Kidney epithelial cell (primary cell): Measurements from ENCODE around the gene HTD2. TPM values are rescaled to one million over a fixed set of nuclear protein-coding genes. Genes with fewer than 3 reads are reported as not detected.

Experiments
- DNase-seq: peaks from one replicate; pipeline ENCODE4 v3.0.0-alpha.2; 2010; ENCODE audit warnings: low read depth
- H3K27me3 ChIP-seq: 2 replicates; pipeline ENCODE4 v1.6.0; 2011; ENCODE audit warnings: low read length; ENCODE audit not compliant: control insufficient read depth, insufficient read depth
- H3K36me3 ChIP-seq: 2 replicates; pipeline ENCODE4 v1.5.1; 2011; ENCODE audit warnings: low read length; ENCODE audit not compliant: control insufficient read depth, insufficient read depth
- H3K4me3 ChIP-seq: 2 replicates; pipeline ENCODE4 v1.5.1; 2011; ENCODE audit warnings: low read depth, mild to moderate bottlenecking, control low read depth, low read length
- total RNA-seq: library from RNA; depleted of rRNA; stranded (reverse); fragments of >200 nt; gene quantifications from 2 replicates; pipeline ENCODE4 v1.2.3, GENCODE V29; 2015
- TF ChIP-seq, protein P1 (sequence below): IDR thresholded peaks from 2 replicates; pipeline ENCODE4 v1.5.1; 2011; ENCODE audit warnings: mild to moderate bottlenecking, moderate library complexity, low read length, control low read depth, inconsistent platforms; ENCODE audit not compliant: insufficient read depth, poor library complexity, severe bottlenecking

The HTD2 gene
- total RNA-seq, 1 donor from 2014 or later, result 5.3 TPM

DNA sequence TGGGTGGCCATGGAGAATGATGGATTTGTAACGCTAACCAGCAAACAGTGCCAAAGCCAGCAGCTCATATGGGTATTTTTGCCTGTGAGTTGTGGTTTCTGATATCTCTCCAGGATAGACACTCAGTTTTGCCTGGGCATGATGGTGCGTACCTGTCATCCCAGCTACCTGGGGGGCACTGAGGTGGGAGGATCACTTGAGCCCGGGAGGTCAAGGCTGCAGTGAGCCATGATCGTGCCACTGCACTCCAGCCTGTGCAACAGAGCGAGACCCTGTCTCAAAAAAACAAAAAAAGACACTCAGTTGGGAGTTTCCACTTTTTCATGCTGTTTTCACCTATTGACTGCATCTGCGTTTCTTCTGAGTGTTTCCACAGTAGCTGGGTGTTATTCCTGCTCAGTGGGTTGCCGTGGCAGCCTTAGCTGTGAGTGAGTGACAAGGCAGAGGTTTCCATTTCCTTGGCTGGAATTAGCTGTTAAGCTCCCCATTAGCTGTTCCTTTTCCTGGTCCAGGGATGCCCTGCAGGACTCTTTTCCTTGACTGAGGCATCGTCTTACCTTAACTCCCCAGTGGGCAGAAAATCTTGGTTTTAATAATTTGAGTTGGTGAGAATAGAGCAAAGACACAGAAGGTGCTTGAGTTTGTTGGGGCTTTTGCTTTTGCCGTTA lies 14.5 kb upstream of the HTD2 start:
- no peak for DNase-seq
- TF ChIP-seq, protein P1, sequence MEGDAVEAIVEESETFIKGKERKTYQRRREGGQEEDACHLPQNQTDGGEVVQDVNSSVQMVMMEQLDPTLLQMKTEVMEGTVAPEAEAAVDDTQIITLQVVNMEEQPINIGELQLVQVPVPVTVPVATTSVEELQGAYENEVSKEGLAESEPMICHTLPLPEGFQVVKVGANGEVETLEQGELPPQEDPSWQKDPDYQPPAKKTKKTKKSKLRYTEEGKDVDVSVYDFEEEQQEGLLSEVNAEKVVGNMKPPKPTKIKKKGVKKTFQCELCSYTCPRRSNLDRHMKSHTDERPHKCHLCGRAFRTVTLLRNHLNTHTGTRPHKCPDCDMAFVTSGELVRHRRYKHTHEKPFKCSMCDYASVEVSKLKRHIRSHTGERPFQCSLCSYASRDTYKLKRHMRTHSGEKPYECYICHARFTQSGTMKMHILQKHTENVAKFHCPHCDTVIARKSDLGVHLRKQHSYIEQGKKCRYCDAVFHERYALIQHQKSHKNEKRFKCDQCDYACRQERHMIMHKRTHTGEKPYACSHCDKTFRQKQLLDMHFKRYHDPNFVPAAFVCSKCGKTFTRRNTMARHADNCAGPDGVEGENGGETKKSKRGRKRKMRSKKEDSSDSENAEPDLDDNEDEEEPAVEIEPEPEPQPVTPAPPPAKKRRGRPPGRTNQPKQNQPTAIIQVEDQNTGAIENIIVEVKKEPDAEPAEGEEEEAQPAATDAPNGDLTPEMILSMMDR, result no peak
- Histone ChIP-seq H3K4me3 (no peak overlapping the region), H3K36me3 (no peaks in the 10 kb centered on the region), H3K27me3 (no peaks in the 10 kb centered on the region)

DNA sequence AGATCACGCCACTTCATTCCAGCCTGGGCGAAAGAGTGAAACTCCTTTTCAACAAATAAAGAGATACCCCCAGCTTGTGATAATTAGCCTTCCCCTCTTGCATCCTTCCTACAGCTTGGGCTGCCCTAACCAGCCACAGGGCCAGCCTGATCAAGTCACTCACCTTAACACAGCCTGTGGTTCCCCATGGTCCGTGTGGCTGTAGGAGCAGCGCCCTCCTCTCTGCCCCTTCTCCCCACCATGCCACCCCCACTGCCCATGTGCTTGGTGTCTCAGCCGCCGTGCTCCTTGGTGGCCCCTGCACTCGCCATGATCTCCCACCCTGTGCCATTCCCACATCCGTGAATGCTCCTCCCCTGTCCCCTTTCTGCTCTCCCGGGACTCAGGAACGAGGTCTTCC lies 13.5 kb upstream of the HTD2 start:
- Histone ChIP-seq H3K36me3 (no peaks in the 10 kb centered on the region), H3K4me3 (no peak overlapping the region), H3K27me3 (no peaks in the 10 kb centered on the region)
- TF ChIP-seq, protein P1, result no peak
- DNase-seq, result no peak

DNA sequence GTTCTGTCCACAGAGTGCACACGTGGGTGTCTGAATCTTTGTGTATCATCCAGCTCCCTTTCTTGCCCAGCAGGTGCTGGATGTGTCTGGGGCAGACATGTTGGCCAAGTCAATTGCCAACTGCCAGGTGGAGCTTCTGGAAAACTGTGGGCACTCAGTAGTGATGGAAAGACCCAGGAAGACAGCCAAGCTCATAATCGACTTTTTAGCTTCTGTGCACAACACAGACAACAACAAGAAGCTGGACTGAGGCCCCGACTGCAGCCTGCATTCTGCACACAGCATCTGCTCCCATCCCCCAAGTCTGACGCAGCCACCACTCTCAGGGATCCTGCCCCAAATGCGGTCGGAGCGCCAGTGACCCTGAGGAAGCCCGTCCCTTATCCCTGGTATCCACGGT lies 12.8 kb upstream of the HTD2 start:
- no peaks in the 10 kb centered on the region for H3K36me3 ChIP-seq
- no peak for DNase-seq
- TF ChIP-seq, protein P1, result no peak
- H3K4me3 ChIP-seq, result no peak overlapping the region
- H3K27me3 ChIP-seq, result no peaks in the 10 kb centered on the region

DNA sequence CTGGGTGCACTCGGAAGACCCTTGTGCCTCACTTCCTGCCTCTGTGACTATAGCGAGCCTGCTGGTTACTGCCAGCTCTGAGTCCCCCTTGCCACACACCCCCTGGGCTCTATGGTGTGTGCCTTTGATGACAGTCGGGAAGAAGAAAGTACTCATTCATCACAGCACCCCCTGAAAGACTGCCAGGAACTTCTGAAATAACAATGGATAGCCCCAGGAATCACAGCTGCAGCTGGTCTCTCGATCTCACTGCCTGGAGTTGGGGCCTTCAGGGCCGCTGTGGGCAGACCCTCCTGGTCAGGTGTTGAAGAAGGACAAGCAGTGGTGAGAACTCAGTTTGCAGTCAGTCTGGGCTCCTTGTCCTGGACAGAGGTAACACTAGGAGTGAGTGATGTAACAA lies 10.1 kb upstream of the HTD2 start:
- Histone ChIP-seq H3K4me3 (no peak overlapping the region), H3K36me3 (no peaks in the 10 kb centered on the region), H3K27me3 (peaks cover 4% of the 10 kb centered on the region)
- TF ChIP-seq, protein P1, result no peak
- DNase-seq, result no peak

DNA sequence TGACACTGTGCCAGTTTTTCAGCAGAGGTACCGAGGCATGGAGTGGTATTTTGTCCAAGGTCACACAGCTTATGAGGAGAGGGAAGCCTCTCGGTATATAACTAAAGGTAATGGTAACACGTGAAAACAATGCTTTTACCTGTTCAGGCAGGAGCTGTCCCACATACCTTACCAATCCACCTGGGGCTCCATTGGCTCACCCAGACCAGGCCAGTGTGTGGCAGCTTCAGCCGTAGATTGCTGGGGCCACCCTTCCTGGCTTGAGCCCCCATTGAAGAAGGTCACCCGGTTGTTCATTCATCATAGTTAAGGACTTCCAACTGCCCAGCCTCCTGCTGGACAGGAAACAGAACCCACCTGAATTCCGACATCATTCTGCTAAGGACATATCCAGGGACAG lies 9.5 kb upstream of the HTD2 start:
- no peak for DNase-seq
- H3K36me3 ChIP-seq, result no peaks in the 10 kb centered on the region

More for the DNA sequence above, 9.5 kb upstream of the HTD2 start:
- TF ChIP-seq, protein P1, result no peak
- no peak overlapping the region for H3K4me3 ChIP-seq
- peaks cover 6% of the 10 kb centered on the region for H3K27me3 ChIP-seq
